ENCODE measurements around the gene LOXHD1. TPM values are rescaled to one million over a fixed set of nuclear protein-coding genes. Genes with fewer than 3 reads are reported as not detected.

The LOXHD1 gene
- total RNA-seq, 4 donors from 2014 or later = 0.13 to 0.50 TPM; not detected in 2

DNA sequence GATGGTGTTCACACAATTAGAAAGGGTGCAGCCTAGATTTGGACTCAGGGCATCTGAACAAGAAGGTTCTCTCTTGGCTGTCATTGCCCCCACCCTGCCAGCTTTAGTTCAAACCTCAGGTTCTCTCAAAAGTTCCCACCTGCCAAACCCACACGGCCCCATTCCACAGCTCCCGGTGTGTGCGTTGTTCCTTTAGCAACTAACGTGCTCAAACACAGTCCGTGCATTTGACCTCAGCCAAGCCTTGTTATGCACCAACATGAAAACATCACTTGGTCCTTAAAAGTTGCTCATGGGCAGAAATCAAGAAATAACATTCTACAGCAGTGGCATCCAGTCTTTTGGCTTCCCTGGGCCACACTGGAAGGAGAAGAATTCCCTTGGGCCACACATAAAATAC lies 32.0 kb downstream of the LOXHD1 start:
- no peak for TF ChIP-seq POLR2A (IDR thresholded peaks at IDR 0.05; ENCODE audit: low read depth)
- TF ChIP-seq POLR2AphosphoS5 (IDR thresholded peaks at IDR 0.05) = no peak
- no peak for TF ChIP-seq EP300 (IDR thresholded peaks at IDR 0.05)
- TF ChIP-seq, protein P1, sequence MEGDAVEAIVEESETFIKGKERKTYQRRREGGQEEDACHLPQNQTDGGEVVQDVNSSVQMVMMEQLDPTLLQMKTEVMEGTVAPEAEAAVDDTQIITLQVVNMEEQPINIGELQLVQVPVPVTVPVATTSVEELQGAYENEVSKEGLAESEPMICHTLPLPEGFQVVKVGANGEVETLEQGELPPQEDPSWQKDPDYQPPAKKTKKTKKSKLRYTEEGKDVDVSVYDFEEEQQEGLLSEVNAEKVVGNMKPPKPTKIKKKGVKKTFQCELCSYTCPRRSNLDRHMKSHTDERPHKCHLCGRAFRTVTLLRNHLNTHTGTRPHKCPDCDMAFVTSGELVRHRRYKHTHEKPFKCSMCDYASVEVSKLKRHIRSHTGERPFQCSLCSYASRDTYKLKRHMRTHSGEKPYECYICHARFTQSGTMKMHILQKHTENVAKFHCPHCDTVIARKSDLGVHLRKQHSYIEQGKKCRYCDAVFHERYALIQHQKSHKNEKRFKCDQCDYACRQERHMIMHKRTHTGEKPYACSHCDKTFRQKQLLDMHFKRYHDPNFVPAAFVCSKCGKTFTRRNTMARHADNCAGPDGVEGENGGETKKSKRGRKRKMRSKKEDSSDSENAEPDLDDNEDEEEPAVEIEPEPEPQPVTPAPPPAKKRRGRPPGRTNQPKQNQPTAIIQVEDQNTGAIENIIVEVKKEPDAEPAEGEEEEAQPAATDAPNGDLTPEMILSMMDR (IDR thresholded peaks at IDR 0.05) = no peak
- intact Hi-C loops (cut with DNase I) = no loop called here
- Histone ChIP-seq H3K27ac (replicated peaks in 1 of 4) (no peak overlapping the region), H3K36me3 (no peaks in the 10 kb centered on the region), H3K4me3 (no peak overlapping the region), H3K27me3 (peaks cover 0 to 11% (median 2%) of the 10 kb centered on the region in 4 donors), H3K9me3 (no peaks in the 10 kb centered on the region), H3K4me1 (peaks cover 4 to 13% (median 12%) of the 10 kb centered on the region in 4 donors)
- DNase-seq (ENCODE audit: extremely low spot score) = peak; percentile 70
- WGBS = 88% methylated on average over 5 of the region's 5 CpGs

DNA sequence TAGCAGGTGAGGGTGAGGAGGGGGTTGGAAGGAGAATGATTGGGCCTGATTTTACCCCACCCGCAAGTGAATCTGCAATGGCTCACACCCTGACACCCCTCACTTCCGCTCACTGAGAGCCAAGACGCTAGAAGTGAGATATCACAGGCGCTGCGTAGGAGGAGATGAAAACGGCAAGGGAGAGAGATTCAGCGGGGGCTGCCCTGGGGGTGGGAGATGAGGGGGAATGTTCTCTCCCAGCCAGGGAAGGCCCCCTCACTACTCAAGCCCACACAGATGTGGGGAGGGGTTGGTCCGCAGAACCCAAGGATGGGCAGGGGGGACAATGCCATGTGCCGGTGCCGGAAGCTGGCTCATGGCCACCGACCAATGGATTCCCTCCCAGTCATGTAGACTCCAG lies 32.9 kb downstream of the LOXHD1 start:
- intact Hi-C loops (cut with DNase I) = no loop called here
- no peak overlapping the region for H3K4me3 ChIP-seq
- WGBS = 50% methylated on average over 11 of the region's 11 CpGs
- H3K27ac ChIP-seq (replicated peaks in 1 of 4) = no peak overlapping the region
- H3K4me1 ChIP-seq = peaks cover 4 to 13% (median 12%) of the 10 kb centered on the region in 4 donors
- H3K27me3 ChIP-seq = peaks cover 0 to 11% (median 2%) of the 10 kb centered on the region in 4 donors
- no peaks in the 10 kb centered on the region for H3K36me3 ChIP-seq
- DNase-seq (ENCODE audit: extremely low spot score) = peak; percentile 66
- TF ChIP-seq EP300 (IDR thresholded peaks at IDR 0.05) = no peak
- TF ChIP-seq POLR2A (IDR thresholded peaks at IDR 0.05; ENCODE audit: low read depth) = no peak
- TF ChIP-seq, protein P1 (IDR thresholded peaks at IDR 0.05) = no peak
- TF ChIP-seq POLR2AphosphoS5 (IDR thresholded peaks at IDR 0.05) = no peak
- no peaks in the 10 kb centered on the region for H3K9me3 ChIP-seq

DNA sequence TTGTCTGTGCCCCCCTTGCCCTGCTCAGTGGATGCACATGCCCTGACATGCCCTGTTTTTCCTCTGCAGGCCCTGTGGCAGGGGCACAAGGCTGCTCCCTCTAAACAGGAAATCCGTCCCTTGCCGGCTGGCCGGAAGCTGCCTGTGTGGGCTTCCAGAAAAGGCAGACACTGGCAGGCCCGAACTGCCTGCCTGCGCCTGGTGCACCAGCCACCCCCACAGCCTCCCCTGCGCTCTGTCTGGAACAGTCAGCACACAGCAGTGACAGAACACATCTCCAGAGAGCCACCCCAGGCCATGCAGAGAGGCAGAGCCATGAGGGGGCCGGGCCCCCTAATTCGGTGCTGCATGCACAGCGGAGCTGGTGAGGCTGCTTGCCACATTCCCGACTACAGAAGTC lies 33.5 kb downstream of the LOXHD1 start:
- 12% methylated on average over 5 of the region's 10 CpGs for WGBS
- intact Hi-C loops (cut with DNase I) = no loop called here
- H3K9me3 ChIP-seq = no peaks in the 10 kb centered on the region
- peak; percentile 83 for DNase-seq (ENCODE audit: extremely low spot score)
- peaks cover 4 to 13% (median 12%) of the 10 kb centered on the region in 4 donors for H3K4me1 ChIP-seq
- H3K27ac ChIP-seq (replicated peaks in 1 of 4) = no peak overlapping the region
- no peak overlapping the region for H3K4me3 ChIP-seq
- peaks cover 0 to 11% (median 2%) of the 10 kb centered on the region in 4 donors for H3K27me3 ChIP-seq
- TF ChIP-seq EP300 (IDR thresholded peaks at IDR 0.05) (no peak), POLR2AphosphoS5 (IDR thresholded peaks at IDR 0.05) (no peak), POLR2A (IDR thresholded peaks at IDR 0.05; ENCODE audit: low read depth) (no peak)
- TF ChIP-seq, protein P1 (IDR thresholded peaks at IDR 0.05) = no peak
- no peaks in the 10 kb centered on the region for H3K36me3 ChIP-seq

DNA sequence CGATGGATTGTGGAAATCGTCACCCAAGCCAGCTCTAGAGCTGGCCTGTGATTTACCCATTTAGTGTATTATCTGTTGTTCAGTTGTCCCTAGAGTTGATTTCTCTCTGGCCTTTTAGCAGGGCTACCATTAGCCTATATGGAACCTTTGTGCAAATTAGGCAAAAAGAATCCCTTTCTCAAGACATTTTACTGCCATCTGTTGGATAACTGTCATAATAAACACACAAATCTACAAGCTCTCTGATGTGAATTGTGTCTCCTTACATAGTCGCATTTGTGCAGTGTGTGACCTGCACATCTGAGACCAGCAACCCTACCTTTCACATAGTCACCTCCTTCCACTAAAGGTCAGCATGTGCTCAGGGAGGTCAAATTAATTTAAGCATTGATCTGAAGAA lies 34.0 kb downstream of the LOXHD1 start:
- intact Hi-C loops (cut with DNase I) = no loop called here
- TF ChIP-seq POLR2AphosphoS5 (IDR thresholded peaks at IDR 0.05) (no peak), POLR2A (IDR thresholded peaks at IDR 0.05; ENCODE audit: low read depth) (no peak), EP300 (IDR thresholded peaks at IDR 0.05) (no peak)
- TF ChIP-seq, protein P1 (IDR thresholded peaks at IDR 0.05) = peak in 1 of 3 experiments; percentile 15
- H3K9me3 ChIP-seq = no peaks in the 10 kb centered on the region
- 77% methylated on average over 3 of the region's 3 CpGs for WGBS
- H3K27me3 ChIP-seq = peaks cover 0 to 7% (median 2%) of the 10 kb centered on the region in 4 donors
- no peak for DNase-seq (ENCODE audit: extremely low spot score)
- peaks cover 4 to 13% (median 12%) of the 10 kb centered on the region in 4 donors for H3K4me1 ChIP-seq
- no peaks in the 10 kb centered on the region for H3K36me3 ChIP-seq
- no peak overlapping the region for H3K27ac ChIP-seq (replicated peaks in 1 of 4)
- H3K4me3 ChIP-seq = no peak overlapping the region

DNA sequence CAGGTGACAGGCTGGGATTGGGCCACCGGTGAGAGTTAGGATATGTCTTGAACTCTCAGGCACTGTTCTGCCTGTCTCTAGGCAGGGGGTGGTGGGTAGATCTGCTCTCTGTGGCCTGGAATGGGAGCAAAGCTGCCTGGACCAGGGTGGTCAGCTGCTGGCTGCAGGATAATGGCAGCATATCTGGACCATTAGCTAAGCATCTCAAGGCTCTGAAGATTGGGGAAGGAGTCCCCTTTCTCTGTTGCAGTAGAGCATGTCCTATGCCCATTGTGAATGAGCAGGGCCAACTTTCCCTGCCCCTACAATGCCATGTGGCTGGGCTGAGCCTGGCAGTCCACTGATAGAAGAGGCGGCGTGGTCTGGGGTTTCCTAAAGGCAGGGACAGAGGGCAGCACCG lies 34.6 kb downstream of the LOXHD1 start:
- Histone ChIP-seq H3K36me3 (no peaks in the 10 kb centered on the region), H3K27me3 (peaks cover 0 to 4% (median under 1%) of the 10 kb centered on the region in 4 donors), H3K27ac (replicated peaks in 1 of 4) (no peak overlapping the region), H3K9me3 (no peaks in the 10 kb centered on the region), H3K4me3 (no peak overlapping the region), H3K4me1 (peaks cover 4 to 13% (median 12%) of the 10 kb centered on the region in 4 donors)
- intact Hi-C loops (cut with DNase I) = no loop called here
- 98% methylated on average over 4 of the region's 4 CpGs for WGBS
- peak; percentile 90 for DNase-seq (ENCODE audit: extremely low spot score)
- TF ChIP-seq, protein P1 (IDR thresholded peaks at IDR 0.05) = no peak
- no peak for TF ChIP-seq POLR2A (IDR thresholded peaks at IDR 0.05; ENCODE audit: low read depth)
- TF ChIP-seq POLR2AphosphoS5 (IDR thresholded peaks at IDR 0.05) = no peak
- no peak for TF ChIP-seq EP300 (IDR thresholded peaks at IDR 0.05)
